NCI-H128 (cell line): ENCODE data around the gene ICAM5.
A peak's percentile ranks its signal among the peaks of the same experiment; 100 is the strongest.
"Not testable (repeated sequence)": the region's sequence is repeated elsewhere in the genome, so short reads cannot be mapped to it uniquely, and the experiment has no call there.

Experiments used
- DNase-seq: peaks from one replicate; lab custom pipeline; 2025; ENCODE audit not compliant: unreplicated experiment; lab: John Stamatoyannopoulos, UW

Gene ICAM5

GRCh38 chr19:10289836-10290356 is at the start of gene ICAM5:
TSS of gene ICAM5 (plus strand) at chr19:10289952. CDS start at chr19:10290044, 92 bp downstream.
- DNase-seq: no peak

GRCh38 chr19:10241826-10242449 is 47.8 kb upstream of the ICAM5 start:
- not testable (repeated sequence) for DNase-seq

DNA sequence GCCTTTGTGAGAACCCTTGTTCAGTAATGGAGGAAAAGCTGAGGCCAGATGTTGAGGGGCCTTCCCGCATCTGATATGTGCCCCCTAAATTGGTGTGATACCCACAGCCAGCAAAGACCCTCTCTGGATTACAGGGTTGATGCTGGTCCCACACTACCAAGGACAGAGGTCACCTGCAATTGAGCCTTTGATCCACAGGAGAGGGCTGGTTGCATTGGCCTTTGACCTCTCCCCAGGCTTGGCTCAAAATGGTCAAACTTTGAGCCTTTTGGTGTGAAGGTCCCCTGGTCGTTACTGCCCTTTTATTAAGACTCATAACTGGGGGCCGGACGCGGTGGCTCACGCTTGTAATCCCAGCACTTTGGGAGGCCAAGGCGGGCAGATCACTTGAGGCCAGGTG is 46.1 kb upstream of the ICAM5 start:
- no peak for DNase-seq

- no peak for DNase-seq
These were observed 44.4 kb upstream of the ICAM5 start for GRCh38 chr19:10245189-10245939.

GRCh38 chr19:10246511-10246910 is 43.2 kb upstream of the ICAM5 start:
- DNase-seq: no peak

DNA sequence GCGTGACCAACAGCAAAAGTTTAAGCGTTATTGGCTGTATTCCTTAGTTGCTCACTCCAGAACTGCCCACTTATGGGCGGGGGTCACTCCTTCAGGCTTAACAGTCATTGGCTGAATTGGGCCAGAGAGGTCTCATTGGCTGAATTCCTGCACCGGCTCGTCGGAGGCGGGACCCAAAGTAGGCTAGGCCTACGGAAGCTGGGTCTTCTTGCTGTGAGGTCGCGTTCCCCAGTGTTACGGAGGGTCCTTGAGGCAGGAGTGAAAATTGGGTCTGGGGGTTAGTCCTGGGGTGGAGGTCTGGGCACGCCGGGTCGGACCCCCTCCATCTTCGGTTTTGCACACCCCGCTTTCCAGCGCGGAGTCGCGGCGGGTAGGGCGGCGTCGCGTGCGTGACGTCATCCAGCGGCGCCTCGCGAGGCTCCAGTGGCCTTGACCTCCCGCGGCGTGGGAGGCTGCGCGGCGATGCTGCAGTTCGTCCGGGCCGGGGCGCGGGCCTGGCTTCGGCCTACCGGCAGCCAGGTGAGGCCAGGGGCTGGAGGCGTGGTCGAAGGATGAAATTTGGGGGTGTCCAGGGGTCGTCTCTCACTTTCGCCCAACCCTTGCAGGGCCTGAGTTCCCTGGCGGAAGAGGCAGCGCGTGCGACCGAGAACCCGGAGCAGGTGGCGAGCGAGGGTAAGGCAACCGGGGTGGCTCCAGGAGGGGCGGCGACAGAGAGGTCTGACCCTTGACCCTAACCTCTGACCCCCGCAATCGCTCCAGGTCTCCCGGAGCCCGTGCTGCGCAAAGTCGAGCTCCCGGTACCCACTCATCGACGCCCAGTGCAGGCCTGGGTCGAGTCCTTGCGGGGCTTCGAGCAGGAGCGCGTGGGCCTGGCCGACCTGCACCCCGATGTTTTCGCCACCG is 37.7 kb upstream of the ICAM5 start, which contains the start of gene MRPL4:
MRPL4 (plus strand) TSS at position 423 of the 903 bp plus-strand sequence; CDS start at position 463, 40 bp downstream.
- DNase-seq: peak; percentile 95

DNA sequence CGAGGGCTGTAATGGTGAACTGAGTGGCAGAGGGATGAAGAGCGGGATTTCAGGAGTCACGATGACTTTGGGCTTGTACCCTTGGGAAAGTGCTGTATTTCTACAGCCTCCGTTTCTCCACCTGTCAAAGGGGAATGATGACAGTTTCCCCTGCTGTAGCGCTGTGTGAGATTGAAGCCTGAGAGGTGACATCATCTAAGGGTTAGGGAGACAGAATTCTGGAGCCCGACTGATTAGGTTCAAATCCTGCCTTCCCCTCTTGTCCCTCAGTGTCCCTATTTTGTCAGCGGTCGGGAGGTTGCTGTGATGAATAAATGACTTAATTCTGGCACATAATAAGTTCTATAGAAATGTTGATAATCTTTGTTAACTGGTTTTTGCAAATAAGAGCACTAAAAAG is 37.0 kb upstream of the ICAM5 start:
- no peak for DNase-seq

- no peak for DNase-seq
These were observed 35.5 kb upstream of the ICAM5 start for GRCh38 chr19:10254244-10254643.

- no peak for DNase-seq
These were observed 34.4 kb upstream of the ICAM5 start for GRCh38 chr19:10255358-10255757.

GRCh38 chr19:10256551-10256950 is 33.2 kb upstream of the ICAM5 start:
- DNase-seq: no peak

DNA sequence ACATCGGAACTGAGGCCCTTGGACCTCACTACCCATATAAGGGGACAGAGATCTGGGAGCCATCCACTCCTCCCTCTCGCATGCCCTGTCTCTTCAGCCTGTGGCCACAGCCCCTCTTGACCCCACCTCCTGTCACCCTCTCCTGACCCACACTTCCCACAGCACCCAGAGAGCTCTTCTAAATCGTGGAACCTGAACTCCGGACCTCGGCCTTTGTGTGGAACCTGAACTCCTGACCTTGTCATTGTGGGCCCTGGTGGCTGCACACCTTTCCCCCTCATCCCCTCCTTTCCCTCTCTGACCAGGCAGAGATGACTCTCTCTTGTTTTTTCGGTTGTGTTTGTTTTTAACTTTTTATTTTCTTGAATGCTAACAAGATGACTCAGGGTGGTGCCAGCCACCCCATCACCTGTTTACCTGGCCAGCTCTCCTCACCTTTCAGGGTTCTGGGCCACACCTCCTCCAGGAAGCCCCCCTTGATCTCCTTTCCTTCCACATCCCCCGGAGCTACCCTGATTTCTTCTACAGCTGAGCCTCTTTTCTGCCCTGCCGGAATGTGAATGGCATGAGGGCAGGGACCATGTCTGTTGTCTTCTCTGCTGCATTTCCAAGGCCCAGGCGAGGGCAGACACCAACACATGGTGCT is 32.7 kb upstream of the ICAM5 start:
- DNase-seq: no peak

DNA sequence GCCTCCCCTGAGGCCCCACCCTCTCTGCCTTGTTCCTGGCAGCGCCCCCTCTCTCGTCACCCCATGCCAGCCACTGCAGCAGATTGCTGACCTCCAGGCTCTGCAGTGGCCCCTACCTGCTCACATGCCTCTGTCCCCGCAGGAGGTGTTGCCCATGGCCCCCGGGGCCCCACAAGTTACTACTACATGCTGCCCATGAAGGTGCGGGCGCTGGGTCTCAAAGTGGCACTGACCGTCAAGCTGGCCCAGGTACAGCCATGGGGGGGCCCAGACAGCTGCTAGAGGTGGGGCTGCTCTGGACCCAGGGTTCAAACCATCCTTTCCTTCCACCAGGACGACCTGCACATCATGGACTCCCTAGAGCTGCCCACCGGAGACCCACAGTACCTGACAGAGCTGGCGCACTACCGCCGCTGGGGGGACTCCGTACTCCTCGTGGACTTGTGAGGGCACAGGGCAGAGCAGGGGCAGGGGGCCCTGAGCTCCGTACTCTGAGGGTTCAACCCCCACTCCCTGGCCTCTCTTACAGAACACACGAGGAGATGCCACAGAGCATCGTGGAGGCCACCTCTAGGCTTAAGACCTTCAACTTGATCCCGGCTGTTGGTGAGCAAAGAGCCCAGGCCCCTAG is 31.6 kb upstream of the ICAM5 start:
- no peak for DNase-seq

DNA sequence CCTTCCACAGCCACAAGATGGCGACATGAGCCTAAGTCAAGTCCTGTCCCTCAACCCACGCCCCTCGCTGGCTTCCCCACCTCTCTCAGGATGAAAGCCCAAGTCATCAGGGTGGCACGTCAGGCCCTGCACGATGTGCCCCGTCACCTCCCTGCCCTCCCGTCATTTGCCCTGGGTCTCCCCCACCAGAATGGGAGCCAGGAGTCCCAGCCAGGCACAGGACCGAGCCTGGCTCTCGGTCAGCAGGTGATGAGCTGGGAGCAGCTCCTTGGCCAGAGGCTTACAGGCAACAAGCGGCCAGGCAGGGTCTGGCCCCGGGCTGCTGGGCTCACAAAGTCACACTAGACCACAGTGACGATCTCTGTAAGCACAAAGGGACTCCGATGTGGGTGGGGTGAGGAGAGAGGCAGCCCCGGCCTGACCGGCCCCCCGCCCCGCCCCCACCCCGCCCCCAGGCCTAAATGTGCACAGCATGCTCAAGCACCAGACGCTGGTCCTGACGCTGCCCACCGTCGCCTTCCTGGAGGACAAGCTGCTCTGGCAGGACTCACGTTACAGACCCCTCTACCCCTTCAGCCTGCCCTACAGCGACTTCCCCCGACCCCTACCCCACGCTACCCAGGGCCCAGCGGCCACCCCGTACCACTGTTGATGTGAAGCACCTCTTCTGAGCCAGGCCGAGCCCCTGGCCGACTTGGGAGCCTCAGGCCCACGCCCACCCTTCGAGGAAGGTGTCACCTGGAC is 30.4 kb upstream of the ICAM5 start:
- DNase-seq: peak; percentile 70

GRCh38 chr19:10260141-10260584 is 29.6 kb upstream of the ICAM5 start:
- DNase-seq: no peak

DNA sequence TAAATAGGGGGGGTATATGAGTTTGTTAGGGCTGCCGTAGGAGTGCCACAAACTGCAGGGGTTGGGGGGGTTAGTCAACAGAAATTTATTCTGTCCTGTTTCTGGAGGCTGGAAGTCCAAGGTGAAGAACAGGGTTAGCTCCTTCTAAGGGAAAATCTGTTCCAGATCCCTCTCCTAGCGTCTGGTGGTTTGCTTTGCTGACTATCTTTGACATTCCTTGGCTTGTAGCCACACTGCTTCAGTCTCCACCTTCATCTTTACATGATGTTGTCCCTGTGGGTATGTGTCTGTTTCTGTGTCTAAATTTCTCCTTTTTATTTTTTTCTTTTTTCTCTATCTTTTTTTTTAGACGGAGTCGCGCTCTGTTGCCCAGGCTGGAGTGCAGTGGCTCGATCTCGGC is 27.0 kb upstream of the ICAM5 start:
- DNase-seq: no peak

DNA sequence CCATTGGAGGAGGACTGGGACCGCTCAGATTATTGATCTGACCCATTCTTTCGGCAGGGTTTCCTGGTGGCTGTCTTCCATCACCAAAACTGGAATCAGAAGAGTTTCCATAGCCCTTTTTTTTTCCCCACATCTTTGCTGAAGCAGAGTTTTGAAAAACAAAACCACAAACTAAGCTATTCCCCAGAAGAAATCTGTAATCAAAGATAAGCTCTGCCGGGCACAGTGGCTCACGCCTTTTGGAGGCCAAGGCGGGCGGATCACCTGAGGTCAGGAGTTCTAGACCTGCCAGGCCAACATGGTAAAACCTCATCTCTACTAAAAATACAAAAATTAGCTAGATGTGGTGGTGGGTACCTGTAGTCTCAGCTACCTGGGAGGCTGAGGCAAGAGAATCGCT is 23.0 kb upstream of the ICAM5 start:
- DNase-seq: no peak

- DNase-seq: no peak
These were observed 21.7 kb upstream of the ICAM5 start for GRCh38 chr19:10268071-10268470.

- DNase-seq: peak; percentile 51
These were observed 20.2 kb upstream of the ICAM5 start for GRCh38 chr19:10269333-10270179.

DNA sequence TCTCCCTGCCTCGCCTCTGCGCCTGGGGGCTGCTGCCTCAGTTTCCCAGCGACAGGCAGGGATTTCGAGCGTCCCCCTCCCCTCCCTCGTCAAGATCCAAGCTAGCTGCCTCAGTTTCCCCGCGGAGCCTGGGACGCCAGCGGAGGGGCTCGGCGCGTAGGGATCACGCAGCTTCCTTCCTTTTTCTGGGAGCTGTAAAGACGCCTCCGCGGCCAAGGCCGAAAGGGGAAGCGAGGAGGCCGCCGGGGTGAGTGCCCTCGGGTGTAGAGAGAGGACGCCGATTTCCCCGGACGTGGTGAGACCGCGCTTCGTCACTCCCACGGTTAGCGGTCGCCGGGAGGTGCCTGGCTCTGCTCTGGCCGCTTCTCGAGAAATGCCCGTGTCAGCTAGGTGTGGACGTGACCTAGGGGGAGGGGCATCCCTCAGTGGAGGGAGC is 19.6 kb upstream of the ICAM5 start:
- no peak for DNase-seq
